Endothelial cell of umbilical vein (primary cell): Measurements from ENCODE around the gene OLA1. TPM values are rescaled to one million over a fixed set of nuclear protein-coding genes. Genes with fewer than 3 reads are reported as not detected.

Experiments used
- BruUV-seq: library from RNA; stranded (reverse); fragments of 400-500 nt; replicated peaks from 2 replicates; lab custom pipeline; 2021; lab: Mats Ljungman, UMichigan
- CTCF ChIA-PET: fragments of 300-600, 350-600 bp; sonication (Branson Sonifier 250); formaldehyde crosslinking; loops from one replicate; lab custom pipeline; 2021; ENCODE audit warnings: antibody characterized with exemption, inconsistent platforms; lab: Charles Lee
- POLR2A ChIA-PET: fragments of 300-600, 350-600 bp; sonication (Branson Sonifier 250); formaldehyde crosslinking; loops from one replicate; lab custom pipeline; 2021; ENCODE audit warnings: antibody characterized with exemption, inconsistent platforms; lab: Charles Lee
- DNase-seq: peaks from one replicate; pipeline ENCODE4 v3.0.0-alpha.2; 2011; ENCODE audit warnings: low read depth, low spot score
- FAIRE-seq: peaks from 2 replicates; lab custom pipeline; 2011; peaks lifted over from hg19 to GRCh38; lab: Jason Lieb, UNC
- H2AFZ ChIP-seq: 2 replicates; pipeline ENCODE4 v1.6.0; 2012; ENCODE audit warnings: low read depth, low read length, control low read depth, inconsistent platforms
- H3K27ac ChIP-seq: 2 replicates; pipeline ENCODE4 v1.5.1; 2011; ENCODE audit warnings: low read depth, mild to moderate bottlenecking, control low read depth, low read length, moderate library complexity; ENCODE audit not compliant: insufficient read depth
- H3K27me3 ChIP-seq, 2 experiments: 2 replicates each; pipeline versions ENCODE4 v1.6.0 to v1.6.1; 2011; ENCODE audit warnings: low read length in 2 of 2, mixed read lengths in 1 of 2; ENCODE audit not compliant: control insufficient read depth in 2 of 2, insufficient read depth in 2 of 2
- H3K36me3 ChIP-seq, 2 experiments: 2 replicates in 1 of 2; 3 replicates in 1 of 2; pipeline ENCODE4 v1.5.1; 2011; ENCODE audit warnings: low read length in 2 of 2, mild to moderate bottlenecking in 1 of 2, moderate library complexity in 1 of 2; ENCODE audit not compliant: control insufficient read depth in 2 of 2, insufficient read depth in 2 of 2; ENCODE audit errors: extremely low read depth in 1 of 2
- H3K4me1 ChIP-seq: 3 replicates; pipeline ENCODE4 v1.5.1; 2011; ENCODE audit warnings: mild to moderate bottlenecking, low read length; ENCODE audit not compliant: control insufficient read depth, insufficient read depth; ENCODE audit errors: extremely low read depth
- H3K4me2 ChIP-seq: 2 replicates; pipeline ENCODE4 v1.6.1; 2011; ENCODE audit warnings: low read length, control low read depth, mixed read lengths; ENCODE audit not compliant: insufficient read depth
- H3K4me3 ChIP-seq, 3 experiments: fragments of 200-600 bp in 1 of 3; sonication (generic), shearing (Covaris generic) in 1 of 3; replicated peaks in 1 of 3; 2 replicates each; pipeline ENCODE4 v1.5.1; 2011 to 2016; ENCODE audit warnings: control low read depth in 3 of 3, low read length in 3 of 3, mild to moderate bottlenecking in 2 of 3, inconsistent platforms in 1 of 3, low read depth in 1 of 3, moderate library complexity in 1 of 3; ENCODE audit not compliant: insufficient read depth in 1 of 3
- H3K79me2 ChIP-seq: 2 replicates; pipeline ENCODE4 v1.6.0; 2012; ENCODE audit warnings: low read length, inconsistent platforms; ENCODE audit not compliant: control insufficient read depth, insufficient read depth
- H3K9ac ChIP-seq: replicated peaks from 2 replicates; pipeline ENCODE3; 2011; ENCODE audit warnings: low read length, control low read depth; ENCODE audit not compliant: insufficient read depth; ENCODE audit errors: extremely low read depth
- H3K9me1 ChIP-seq: replicated peaks from 3 replicates; pipeline ENCODE4 v1.6.0; 2011; ENCODE audit warnings: mild to moderate bottlenecking, low read length; ENCODE audit not compliant: control insufficient read depth, insufficient read depth; ENCODE audit errors: extremely low read depth
- H3K9me3 ChIP-seq: replicated peaks from 2 replicates; pipeline ENCODE4 v1.5.1; 2012; ENCODE audit warnings: low read length, inconsistent platforms; ENCODE audit not compliant: control insufficient read depth, insufficient read depth
- H4K20me1 ChIP-seq: replicated peaks from 2 replicates; pipeline ENCODE3; 2011; ENCODE audit warnings: mild to moderate bottlenecking, low read length; ENCODE audit not compliant: control insufficient read depth, insufficient read depth; ENCODE audit errors: extremely low read depth
- EZH2 ChIP-seq: IDR thresholded peaks from 2 replicates; pipeline ENCODE4 v1.6.1; 2012; ENCODE audit warnings: borderline replicate concordance, low read depth, mild to moderate bottlenecking, moderate library complexity, low read length, inconsistent platforms; ENCODE audit not compliant: severe bottlenecking
- FOS ChIP-seq: IDR thresholded peaks from 2 replicates; pipeline ENCODE4 v1.6.1; 2011; ENCODE audit warnings: mild to moderate bottlenecking, low read length, moderate library complexity, borderline replicate concordance; ENCODE audit not compliant: insufficient read depth
- GATA2 ChIP-seq: IDR thresholded peaks from 2 replicates; pipeline ENCODE4 v1.7.0; 2011; ENCODE audit warnings: low read depth, mild to moderate bottlenecking, moderate library complexity, mixed read lengths, low read length; ENCODE audit not compliant: insufficient read length, insufficient read depth
- JUN ChIP-seq: IDR thresholded peaks from 2 replicates; pipeline ENCODE4 v1.6.1; 2011; ENCODE audit warnings: borderline replicate concordance, low read depth; ENCODE audit not compliant: insufficient read length, insufficient read depth
- MYC ChIP-seq: IDR thresholded peaks from one replicate; pipeline ENCODE4 v1.6.1; 2011; ENCODE audit warnings: mild to moderate bottlenecking, low read depth, low read length
- POLR2A ChIP-seq: IDR thresholded peaks from 2 replicates; pipeline ENCODE4 v1.6.1; 2012; ENCODE audit warnings: low read depth, mild to moderate bottlenecking, control low read depth, low read length
- POLR2AphosphoS5 ChIP-seq: IDR thresholded peaks from 2 replicates; pipeline ENCODE4 v1.6.1; 2012; ENCODE audit warnings: low read depth, mild to moderate bottlenecking, control low read depth, low read length, moderate library complexity; ENCODE audit not compliant: insufficient read depth
- dilution Hi-C: fragments of 300-500 bp; cut with MboI; formaldehyde crosslinking; loops from one replicate; pipeline ENCODE4 v1.15.0; 2019; ENCODE audit warnings: low sequenced_read_pairs; ENCODE audit not compliant: extremely low pct_ligation_motif_present
- intact Hi-C: fragments of 100-400 bp; cut with micrococcal nuclease; formaldehyde crosslinking; loops from one replicate; pipeline ENCODE4 v1.10.0; 2022
- polyA plus RNA-seq, 4 experiments: library from polyadenylated mRNA; depleted of rRNA in 3 of 4; stranded (reverse) in 3 of 4; unstranded in 1 of 4; fragments of >200 nt; gene quantifications; 2 replicates each; pipeline versions ENCODE4 v1.2.1 to v1.2.3, GENCODE V29; 2011 to 2012; ENCODE audit warnings: missing spikeins in 1 of 4
- total RNA-seq: library from RNA; stranded (reverse); gene quantifications from 2 replicates; pipeline ENCODE4 v1.2.3, GENCODE V29; 2021
- TF ChIP-seq, protein P1 (sequence below): IDR thresholded peaks from 2 replicates; pipeline ENCODE4 v1.6.1; 2011; ENCODE audit not compliant: insufficient read depth, insufficient read length
- TF ChIP-seq, protein P2 (sequence below), 2 donors: IDR thresholded peaks; 1 replicate in 1 of 2; 2 replicates in 1 of 2; pipeline ENCODE4 v1.5.1; 2011; ENCODE audit warnings: low read length in 2 of 2, mild to moderate bottlenecking in 2 of 2, moderate library complexity in 2 of 2, control low read depth in 1 of 2, inconsistent platforms in 1 of 2, low read depth in 1 of 2; ENCODE audit not compliant: insufficient read depth in 1 of 2; ENCODE audit errors: extremely low read depth in 1 of 2

OLA1 gene
- total and polyA plus RNA-seq, 2 donors (not counting 3 experiments of a cell fraction or from before 2014, with no cell fraction given), result 30.6 to 93.9 TPM

DNA sequence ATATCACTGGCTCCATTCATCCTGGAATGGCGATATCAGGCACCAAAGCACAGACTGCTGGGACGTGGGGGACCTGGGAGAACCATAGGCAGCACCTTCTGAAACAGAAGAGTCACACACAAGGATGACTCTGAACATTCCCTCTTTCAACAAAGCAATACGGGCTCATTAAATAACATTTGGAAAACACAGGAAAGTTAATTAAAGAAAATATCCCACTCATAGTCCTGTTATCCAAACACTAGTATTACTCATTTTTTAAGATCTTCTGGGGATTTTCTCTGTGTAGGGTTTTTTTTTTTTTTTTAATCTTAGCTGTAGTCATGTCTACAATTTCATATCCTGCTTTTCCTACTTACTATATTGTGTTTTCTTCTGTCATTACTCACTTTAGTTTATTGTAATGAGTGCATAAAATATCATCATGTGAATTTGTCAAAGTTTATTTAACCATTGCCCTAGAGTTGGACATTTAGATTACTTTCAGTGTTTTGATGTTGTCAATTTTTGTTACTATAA is 213.2 kb downstream of the OLA1 start:
- H3K27me3 ChIP-seq, result no peaks in the 10 kb centered on the region
- no peak overlapping the region for H3K4me2 ChIP-seq
- no peak overlapping the region for H3K27ac ChIP-seq
- no peaks in the 10 kb centered on the region for H3K9me3 ChIP-seq
- dilution Hi-C loops (no loop called here), intact Hi-C loops (no loop called here)
- DNase-seq (no peak), FAIRE-seq (no peak)
- POLR2A ChIA-PET, result no interaction called here
- no peaks in the 10 kb centered on the region for H3K79me2 ChIP-seq
- no peaks in the 10 kb centered on the region for H3K9me1 ChIP-seq
- no peaks in the 10 kb centered on the region for H3K36me3 ChIP-seq
- H3K9ac ChIP-seq, result no peak overlapping the region
- no peak overlapping the region for H3K4me3 ChIP-seq
- TF ChIP-seq GATA2, result no peak
- peaks cover 16% of the 10 kb centered on the region for H3K4me1 ChIP-seq
- no peak overlapping the region for H2AFZ ChIP-seq
- no peaks in the 10 kb centered on the region for H4K20me1 ChIP-seq
- no TSS peak for BruUV-seq
- CTCF ChIA-PET, result interaction anchor here (1.3 to 2.1 kb wide), 2 partner anchors 22 to 43 kb away, joined by 3 to 5 read pairs; no protein-coding TSS in a partner anchor

DNA sequence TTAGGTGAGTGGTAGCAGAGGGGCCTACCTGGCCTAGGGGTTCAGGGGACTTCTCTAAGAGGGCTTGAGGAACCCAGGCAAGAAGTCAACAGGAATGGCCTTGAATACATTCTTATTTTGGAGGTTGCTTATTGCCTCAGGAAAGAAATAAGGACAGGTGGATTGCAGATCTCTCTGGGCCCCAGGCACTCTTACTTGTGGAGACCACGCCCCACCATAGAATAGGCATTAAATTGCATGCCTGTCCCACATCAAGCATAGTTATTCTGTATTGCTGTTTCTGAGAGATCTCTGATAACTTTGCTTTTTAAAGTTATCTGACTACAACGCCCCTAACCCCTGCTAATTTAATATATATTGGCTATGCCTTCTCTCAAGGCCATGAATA is 215.2 kb downstream of the OLA1 start:
- H3K27ac ChIP-seq, result no peak overlapping the region

More for the DNA sequence above, 215.2 kb downstream of the OLA1 start:
- no peak for DNase-seq
- no peak overlapping the region for H3K4me3 ChIP-seq
- ChIA-PET CTCF (no interaction called here), POLR2A (no interaction called here)
- FAIRE-seq, result no peak
- no peaks in the 10 kb centered on the region for H4K20me1 ChIP-seq
- no peaks in the 10 kb centered on the region for H3K27me3 ChIP-seq
- no peak overlapping the region for H3K9ac ChIP-seq
- intact Hi-C loops, result no loop called here
- H3K4me2 ChIP-seq, result no peak overlapping the region
- BruUV-seq, result no TSS peak
- dilution Hi-C loops, result no loop called here
- no peak overlapping the region for H2AFZ ChIP-seq
- no peak for TF ChIP-seq FOS
- TF ChIP-seq, protein P1, sequence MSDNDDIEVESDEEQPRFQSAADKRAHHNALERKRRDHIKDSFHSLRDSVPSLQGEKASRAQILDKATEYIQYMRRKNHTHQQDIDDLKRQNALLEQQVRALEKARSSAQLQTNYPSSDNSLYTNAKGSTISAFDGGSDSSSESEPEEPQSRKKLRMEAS, result no peak
- no peak for TF ChIP-seq MYC
- no peak for TF ChIP-seq POLR2AphosphoS5
- TF ChIP-seq GATA2, result no peak
- no peak for TF ChIP-seq POLR2A
- TF ChIP-seq JUN, result no peak
- TF ChIP-seq EZH2, result no peak
- TF ChIP-seq, protein P2, sequence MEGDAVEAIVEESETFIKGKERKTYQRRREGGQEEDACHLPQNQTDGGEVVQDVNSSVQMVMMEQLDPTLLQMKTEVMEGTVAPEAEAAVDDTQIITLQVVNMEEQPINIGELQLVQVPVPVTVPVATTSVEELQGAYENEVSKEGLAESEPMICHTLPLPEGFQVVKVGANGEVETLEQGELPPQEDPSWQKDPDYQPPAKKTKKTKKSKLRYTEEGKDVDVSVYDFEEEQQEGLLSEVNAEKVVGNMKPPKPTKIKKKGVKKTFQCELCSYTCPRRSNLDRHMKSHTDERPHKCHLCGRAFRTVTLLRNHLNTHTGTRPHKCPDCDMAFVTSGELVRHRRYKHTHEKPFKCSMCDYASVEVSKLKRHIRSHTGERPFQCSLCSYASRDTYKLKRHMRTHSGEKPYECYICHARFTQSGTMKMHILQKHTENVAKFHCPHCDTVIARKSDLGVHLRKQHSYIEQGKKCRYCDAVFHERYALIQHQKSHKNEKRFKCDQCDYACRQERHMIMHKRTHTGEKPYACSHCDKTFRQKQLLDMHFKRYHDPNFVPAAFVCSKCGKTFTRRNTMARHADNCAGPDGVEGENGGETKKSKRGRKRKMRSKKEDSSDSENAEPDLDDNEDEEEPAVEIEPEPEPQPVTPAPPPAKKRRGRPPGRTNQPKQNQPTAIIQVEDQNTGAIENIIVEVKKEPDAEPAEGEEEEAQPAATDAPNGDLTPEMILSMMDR (IDR thresholded peaks at IDR 0.05; ENCODE audit: extremely low read depth in 1 of 2, insufficient read depth in 1 of 2, low read depth in 1 of 2, low read length in 2 of 2), result no peak
- H3K36me3 ChIP-seq, result no peaks in the 10 kb centered on the region
- no peaks in the 10 kb centered on the region for H3K79me2 ChIP-seq
- H3K9me1 ChIP-seq, result no peaks in the 10 kb centered on the region
- peaks cover 11% of the 10 kb centered on the region for H3K4me1 ChIP-seq
- H3K9me3 ChIP-seq, result no peaks in the 10 kb centered on the region
